HG03280 (cell line): ENCODE results near the gene LIMK2.
"Not testable (repeated sequence)": the region's sequence is repeated elsewhere in the genome, so short reads cannot be mapped to it uniquely, and the experiment has no call there.

Source experiments
- ATAC-seq: cut with Tn5 transposase; IDR thresholded peaks from one replicate; pipeline ENCODE4 v1.9.1; 2021; ENCODE audit warnings: mild to moderate bottlenecking, moderate library complexity; ENCODE audit not compliant: unreplicated experiment

Gene LIMK2

DNA sequence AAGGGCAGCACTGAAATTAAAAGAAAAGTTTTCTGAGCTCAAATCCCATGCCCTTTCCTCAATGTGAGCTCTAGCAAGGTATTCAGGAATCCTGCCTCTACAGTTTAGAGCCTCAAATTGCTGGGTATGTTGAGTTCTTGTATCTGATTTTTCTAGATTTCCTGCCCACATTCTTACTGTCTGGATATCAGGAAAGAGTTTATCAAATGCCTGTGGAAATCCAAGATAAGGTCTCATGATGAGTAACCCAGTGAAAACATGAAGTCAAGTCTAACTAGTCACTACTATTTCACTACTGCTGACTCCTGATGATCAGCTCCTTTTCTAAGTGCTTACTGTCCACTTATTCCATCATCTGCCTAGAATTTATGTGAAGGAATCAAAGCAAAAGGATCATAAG, 29.8 kb downstream of the LIMK2 start:
- no peak for ATAC-seq

DNA sequence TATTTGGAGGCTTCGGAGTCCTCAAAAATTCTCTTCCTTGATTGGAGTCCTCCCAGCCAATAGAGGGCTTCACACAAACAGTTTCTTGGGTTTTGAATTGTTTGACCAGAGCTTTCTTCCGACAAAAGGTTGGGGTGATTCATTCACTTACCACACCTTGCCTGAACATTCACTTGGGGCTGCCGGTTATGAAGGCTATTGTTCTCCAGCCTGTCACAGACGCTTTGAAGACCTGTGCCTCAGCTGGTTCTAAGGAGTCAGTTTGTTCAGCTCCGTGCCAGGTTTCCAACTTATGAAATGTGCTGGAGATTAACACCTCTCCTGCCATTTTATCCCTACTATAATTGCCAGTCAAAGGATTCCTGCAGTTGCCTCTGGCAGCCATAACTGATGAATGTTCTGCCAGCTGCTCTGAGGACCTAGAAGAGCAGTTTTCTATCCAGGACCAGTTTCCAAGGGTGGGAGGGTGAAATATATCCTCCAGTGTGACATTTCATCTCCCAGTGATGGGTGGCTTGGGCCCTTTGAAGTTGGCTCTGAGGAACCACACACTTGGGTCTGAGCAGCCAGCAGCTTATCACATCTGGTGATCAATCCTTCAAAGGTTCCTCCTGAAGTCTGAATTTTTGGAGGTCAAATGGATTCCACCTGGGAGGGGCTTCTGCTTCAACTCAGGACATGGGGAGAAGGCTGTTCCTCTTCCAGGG, 31.4 kb downstream of the LIMK2 start:
- no peak for ATAC-seq

DNA sequence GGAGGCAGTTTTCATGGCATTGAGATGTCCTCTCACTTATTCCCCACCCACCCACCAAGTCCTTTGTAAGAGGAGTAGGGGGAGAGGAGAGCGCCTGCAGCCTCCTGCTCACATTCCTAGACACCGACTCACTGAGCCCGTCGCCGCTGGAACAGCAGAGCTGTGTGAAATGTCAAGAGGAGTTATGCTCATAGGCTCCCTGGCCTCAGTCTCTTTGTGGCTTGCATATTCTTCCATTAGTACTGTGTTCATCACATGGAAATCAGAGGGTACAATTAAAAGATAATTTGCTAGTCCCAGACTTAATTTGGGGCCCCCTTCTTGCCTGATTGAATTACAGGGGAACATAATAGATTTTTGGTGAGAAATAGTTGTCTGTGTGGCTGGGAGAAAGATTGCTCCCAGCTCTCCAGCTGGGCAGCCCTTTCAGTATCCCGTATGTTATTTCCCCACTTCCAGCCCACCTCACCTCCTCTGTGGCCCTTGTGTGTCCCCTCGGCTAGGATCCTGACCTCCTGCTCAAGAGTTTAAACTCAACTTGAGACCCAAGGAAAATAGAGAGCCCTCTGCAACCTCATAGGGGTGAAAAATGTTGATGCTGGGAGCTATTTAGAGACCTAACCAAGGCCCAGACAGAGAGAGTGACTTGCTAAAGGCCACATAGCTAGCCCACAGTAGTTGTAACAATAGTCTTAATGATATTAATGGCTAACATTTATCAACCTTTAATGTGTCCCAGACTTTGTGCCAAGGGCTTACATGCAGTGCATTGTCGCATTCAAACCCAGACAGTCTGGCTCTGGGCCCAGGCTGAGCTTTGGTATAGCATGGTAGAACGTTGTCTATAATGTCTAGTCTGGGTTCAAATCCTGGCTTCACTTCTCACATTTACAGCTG, 32.2 kb downstream of the LIMK2 start:
- ATAC-seq: no peak

DNA sequence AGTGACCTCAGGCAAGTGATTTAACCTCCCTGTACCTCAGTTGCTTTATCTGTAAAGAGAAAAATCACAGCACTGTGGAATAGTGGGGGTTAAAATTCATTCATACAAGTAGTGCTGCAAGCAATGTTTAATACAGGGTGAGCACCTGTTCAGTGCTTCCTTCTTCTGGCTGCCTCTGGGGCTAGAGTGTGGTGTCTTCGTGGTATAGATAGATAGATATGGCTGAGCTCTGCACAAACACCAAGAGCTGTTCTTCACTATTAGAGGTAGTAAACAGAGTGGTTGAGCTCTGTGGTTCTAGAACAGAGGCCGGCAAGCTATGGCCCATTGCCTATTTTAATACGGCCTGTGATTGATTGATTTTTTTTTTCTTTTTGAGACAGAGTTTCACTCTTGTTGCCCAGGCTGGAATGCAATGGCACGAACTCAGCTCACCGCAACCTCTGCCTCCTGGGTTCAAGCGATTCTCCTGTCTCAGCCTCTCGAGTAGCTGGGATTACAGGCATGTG, 32.9 kb downstream of the LIMK2 start:
- ATAC-seq: no peak

DNA sequence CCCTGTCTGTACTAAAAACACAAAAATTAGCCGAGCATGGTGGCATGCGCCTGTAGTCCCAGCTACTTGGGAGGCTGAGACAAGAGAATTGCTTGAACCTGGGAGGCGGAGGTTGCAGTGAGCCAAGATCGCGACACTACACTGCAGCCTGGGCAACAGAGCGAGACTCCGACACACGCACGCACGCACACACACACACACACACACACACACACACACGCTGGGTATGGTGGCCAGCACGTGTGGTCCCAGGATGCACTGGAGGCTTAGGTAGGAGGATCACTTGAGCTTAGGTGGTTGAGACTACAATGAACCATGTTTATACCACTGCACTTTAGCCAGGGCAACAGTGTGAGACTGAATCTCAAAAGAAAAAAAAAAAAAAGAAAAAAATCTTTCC, 33.9 kb downstream of the LIMK2 start:
- ATAC-seq: not testable (repeated sequence)

DNA sequence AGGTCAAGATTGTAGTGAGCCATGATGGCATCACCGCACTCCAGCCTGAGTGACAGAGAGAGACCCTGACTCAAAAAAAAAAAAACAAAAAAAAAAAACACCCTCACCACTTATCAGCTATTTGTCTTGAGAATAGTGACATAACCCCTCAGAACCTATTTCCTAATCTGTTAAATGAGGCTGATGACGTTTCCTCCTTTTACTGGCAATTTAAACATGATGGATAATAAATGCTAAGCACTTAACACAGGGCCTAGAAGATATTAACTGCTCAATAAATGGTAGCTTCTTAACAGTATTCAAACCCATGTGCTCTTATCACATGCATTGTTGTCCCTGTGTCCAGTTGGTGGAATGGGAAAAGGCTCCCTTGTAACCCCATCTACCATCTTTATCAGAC, 34.6 kb downstream of the LIMK2 start:
- ATAC-seq: no peak

DNA sequence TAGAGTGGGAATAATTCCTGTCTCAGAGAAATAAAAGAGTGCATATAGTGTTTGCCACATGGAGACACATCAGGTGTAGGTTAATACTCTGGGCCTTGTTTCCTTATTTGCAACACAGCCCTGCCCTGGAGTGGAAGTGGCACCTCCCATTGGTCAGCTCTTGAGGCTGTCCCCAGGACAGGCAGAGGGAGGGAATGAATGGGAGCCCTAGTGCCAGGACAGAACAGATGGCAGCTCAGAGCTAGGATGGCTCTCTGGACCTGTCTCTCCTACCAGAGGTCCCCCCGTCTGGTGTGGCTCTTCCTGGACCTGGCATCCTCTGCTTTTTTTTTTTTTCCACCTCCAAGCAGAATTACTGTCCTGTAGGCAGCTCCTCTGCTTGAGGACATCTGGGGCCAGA, 35.6 kb downstream of the LIMK2 start:
- ATAC-seq: no peak

DNA sequence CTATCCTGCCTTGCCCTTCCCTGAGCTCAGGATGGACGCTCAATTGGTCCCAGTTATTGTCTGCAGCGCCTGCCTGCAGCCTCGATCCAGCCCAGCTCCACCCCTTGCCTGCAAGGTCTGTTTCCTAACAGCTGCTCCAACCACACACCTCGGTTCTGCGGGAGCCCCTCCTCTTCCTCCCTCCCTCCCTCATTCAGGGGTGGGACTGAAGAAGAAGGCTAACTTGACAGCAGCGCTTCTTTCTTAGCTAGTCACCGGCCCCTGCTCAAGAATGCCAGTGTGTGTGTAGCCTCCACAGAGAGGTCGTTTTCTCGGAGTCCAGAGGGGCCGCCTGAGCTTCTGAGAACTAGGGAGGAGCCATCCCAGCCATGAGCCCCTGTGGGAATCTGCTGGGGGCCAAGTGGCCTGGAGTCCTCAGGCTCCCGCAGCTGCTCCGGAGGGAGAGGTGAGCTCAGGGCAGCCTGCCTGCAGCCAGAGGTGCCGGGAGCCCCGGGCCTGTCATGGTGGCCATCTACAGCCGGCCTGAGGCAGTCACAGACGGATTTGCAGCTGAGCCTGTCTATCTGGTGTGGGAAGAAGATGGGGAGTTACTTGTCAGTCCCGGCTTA, 36.1 kb downstream of the LIMK2 start:
- ATAC-seq: no peak

DNA sequence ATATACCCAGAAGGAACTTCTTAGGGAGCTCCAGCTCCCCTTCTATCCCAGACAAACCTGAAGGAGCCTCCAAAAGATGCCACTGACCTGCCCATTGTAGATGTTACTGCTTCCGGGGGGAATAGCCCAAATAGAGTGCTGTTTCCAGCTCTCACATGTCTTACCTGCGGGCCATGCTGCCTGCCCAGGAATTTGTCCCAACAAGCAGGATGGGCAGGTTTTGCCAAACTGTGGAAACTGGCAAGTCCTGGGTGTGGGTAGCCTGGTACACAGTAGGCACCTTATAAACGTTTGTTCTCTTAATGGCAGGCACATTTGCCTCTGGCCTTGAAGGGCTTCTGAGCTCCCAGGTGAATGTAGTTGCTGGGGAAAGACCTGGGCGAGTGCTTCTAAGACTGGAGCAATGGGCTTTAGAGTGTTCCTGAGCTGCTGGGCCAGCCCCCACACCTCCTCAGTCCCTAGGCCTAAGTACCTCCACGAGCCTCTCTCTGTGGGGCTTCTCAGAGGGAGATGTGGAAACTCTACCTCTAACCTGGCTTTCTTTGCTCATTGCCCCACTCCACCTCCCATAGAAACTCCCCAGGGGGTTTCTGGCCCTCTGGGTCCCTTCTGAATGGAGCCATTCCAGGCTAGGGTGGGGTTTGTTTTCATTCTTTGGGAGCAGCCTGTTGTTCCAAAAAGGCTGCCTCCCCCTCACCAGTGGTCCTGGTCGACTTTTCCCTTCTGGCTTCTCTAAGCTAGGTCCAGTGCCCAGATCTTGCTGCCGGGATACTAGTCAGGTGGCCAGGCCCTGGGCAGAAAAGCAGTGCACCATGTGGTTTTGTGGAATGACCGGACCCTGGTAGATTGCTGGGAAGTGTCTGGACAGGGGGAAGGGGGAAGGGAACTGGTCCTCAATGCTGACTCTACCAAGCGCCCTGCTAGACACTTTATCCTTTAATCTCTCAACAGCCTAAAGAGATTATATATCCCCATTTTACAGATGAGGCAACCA, 37.2 kb downstream of the LIMK2 start:
- no peak for ATAC-seq

DNA sequence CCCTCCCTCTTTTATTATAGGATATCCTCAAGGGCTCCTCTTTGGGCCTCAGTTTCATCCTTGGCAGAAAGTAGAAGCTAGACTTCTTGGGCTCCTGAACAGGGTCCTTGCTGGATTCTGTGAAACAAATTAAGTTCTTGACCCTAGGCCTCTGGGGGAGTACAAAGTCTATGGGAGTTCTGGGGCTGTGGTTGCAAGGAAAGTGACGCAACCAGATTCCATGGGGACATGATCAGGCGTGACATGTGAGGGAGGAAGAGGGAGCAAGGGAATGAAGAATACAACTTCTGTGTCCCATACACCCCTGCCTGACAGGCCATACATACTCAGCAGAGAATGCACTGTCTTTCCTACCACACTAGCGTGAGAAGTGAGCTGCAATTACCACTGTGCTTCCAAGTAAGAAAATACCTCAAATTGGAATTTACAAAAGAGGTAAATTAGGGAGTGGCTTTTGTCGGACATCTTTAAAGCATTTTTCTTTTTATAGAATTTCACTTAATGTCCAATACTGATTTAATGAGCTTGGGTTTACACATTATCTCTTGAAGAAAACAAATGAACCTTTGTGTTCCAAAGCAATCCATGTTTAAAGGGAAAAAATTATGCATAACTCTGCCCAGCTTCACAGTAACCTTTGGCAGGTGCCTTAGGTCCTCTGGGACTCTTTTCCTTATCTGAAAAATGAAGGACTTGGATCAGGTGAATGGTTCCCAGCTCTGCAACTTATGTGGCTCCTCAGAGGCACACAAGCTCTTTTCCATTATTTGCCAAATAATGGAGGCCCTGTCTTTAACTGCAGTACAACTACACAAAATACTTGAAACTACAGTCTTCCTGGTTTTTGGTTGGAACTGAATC, 38.9 kb downstream of the LIMK2 start:
- ATAC-seq: no peak

DNA sequence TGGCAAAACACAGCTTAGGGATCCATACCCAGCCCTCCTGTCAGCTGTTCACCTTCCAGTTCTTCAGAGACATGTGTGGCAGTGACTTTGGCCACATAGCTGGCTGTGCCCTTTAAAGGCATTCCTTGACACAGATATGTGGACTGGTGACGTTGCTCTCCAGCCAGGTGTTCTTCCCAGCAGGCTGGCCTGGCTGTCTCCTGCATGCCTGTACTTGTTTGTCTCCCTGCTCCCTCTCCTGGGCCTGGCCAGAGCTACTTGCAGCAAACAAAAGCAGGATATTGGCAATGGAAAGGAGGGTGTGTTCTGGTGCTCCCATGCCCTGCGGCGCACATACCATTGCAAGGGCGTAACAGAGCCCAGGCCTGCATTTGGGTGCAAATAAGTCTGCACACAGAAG, 41.9 kb downstream of the LIMK2 start:
- no peak for ATAC-seq

DNA sequence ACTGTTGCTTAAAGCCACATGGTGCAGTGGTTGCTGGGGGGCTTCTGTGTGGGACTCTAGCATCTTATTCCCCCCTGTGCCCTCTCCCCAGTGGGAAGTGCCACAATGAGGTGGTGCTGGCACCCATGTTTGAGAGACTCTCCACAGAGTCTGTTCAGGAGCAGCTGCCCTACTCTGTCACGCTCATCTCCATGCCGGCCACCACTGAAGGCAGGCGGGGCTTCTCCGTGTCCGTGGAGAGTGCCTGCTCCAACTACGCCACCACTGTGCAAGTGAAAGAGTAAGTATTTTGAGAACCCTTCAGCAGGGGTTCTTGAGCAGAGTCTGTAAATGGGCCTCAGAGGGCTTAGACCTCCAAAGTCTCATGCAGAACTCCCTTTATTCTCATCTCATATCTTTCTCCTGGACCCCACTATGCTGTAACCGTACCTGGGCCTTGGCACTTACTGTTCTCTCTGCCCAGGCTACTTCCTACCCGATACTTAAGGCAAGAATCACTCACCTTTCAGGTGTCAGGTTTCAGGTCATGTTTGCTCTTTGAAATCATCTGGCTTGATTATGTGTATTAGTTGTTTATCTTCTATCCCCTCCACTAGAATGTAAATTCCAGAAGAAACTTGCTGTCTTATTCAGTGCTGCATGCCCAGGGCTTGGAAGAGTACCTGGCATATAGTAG, 47.8 kb downstream of the LIMK2 start:
- ATAC-seq: no peak

DNA sequence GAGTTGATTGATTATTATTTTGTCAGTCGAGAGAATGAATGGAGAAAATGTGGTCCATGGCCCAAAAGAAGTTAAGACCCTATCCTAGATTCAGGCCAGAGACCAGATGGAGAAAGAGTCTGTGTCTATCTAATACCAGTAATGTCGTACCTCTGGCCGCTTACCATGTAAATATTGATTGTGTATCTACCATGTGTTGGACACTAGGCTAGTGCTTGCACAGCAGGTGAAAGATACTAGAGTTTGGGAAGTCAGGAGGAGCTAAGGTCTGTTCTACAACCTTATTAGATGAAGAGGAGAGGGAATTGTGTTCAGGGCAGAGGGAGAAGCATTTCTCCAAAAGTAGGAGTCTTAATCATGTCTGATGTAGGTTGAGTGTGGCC, 48.4 kb downstream of the LIMK2 start:
- ATAC-seq: no peak

DNA sequence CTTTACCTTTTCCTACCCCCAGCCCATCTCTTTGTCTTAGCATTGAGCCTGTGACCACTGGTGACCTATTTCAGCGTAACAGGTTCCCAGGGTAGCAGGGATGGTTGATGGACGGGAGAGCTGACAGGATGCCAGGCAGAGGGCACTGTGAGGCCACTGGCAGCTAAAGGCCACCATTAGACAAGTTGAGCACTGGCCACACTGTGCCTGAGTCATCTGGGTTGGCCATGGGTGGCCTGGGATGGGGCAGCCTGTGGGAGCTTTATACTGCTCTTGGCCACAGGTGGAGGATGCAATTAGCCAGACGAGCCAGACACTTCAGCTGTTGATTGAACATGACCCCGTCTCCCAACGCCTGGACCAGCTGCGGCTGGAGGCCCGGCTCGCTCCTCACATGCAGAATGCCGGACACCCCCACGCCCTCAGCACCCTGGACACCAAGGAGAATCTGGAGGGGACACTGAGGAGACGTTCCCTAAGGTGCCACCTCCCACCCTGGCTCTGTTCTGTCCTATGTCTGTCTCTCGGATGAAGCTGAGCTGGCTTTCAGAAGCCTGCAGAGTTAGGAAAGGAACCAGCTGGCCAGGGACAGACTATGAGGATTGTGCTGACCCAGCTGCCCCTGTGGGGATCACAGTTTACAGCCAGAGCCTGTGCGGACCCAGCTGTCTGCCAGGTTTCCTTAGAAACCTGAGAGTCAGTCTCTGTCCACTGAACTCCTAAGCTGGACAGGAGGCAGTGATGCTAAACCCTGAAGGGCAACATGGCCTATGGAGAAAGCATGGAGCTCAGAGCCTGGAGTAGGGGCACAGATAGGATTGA, 50.4 kb downstream of the LIMK2 start:
- ATAC-seq: no peak

DNA sequence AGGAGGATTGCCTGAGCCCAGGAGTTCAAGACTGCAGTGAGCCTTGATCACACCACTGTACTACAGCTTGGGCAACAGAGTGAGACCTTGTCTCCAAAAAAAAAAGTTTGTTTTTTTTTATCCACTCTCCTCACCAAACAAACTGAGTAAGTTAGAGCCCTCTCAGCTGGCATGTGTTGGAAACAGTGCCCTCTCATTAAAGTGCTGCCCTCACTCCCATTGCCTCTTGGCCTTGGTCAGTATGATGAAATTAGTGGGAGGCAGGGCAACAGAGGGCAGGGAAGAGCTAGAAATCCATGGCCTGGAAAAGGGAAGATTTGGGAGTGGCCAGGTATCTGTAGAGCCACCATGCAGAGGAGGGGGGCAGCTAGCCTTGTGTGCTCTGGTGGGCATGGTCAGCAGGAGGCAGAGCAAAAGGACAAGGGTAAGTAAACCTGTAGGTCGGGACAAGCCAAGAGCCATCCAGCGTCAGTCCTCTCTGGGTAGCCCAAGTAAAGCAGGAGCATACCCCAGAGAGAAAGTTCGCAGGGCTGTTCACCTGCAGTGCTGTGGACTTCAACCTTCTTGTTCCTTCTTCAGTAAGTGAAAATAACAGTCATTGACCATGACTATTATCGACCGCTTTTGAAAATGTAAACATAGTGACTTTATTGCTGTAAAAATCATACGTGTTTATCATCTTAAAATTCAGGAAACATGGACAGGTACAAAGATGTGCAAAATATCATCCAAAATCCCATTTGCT, 52.0 kb downstream of the LIMK2 start:
- no peak for ATAC-seq

DNA sequence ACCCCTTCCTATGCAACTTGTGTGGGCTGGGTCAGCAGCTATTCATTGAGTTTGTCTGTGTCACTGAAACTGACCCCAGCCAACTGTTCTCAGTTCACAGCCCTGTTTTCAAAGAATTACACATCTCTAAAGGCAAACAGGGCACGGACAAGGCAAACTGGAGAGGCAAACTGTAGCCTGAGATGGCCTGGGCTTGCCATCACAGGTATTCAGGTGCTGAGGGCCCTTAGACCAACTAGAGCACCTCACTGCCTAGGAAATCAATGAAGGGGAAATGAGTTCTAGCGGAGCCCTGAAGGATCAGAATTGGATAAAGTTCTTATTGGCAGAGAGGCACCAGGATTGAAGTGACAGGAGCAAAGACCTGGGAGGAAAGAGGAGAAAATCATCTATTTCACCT, 56.2 kb downstream of the LIMK2 start:
- no peak for ATAC-seq

DNA sequence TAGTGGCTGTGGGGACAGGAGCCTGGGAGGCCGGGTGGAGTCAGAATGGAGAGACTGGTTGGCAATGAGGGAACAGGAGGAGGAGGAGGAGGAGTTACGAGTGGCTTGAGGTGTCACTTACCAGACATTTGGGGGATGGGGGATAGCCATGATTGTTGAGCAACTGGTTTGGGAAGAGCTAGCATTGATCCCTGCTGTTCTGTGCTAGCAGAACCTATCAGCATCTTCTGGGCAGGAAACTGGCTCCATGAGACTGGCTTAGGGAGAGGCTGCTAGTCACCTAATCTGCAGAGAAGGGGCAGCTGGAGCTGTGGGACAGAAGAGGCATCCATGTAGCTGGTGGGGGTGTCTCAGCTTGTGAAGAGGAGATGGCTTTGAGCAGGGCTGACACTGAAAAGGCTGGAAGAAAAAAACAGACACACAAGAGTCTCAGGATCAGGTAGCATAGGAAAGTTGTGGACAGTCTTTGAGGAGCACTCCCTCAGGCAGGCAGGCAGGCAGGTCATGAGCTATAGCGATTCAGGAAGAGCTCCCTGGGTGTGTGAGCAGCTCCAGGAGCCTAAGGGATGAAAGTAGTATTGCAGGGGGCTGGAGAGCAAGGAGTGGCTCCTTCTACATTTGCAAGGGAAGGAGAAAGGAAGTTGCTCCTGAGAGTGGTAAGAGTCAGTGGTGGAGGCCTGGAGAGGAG, 57.9 kb downstream of the LIMK2 start:
- no peak for ATAC-seq
